ENCODE measurements around the gene STEAP3.

Gene STEAP3

GRCh38 chr2:119305497-119306195 lies 82.0 kb downstream of the STEAP3 start:
- DNase-seq, result no peak

- DNase-seq, result no peak
These were observed 82.6 kb downstream of the STEAP3 start for GRCh38 chr2:119306196-119306590.

- DNase-seq, result no peak
These were observed 83.9 kb downstream of the STEAP3 start for GRCh38 chr2:119307419-119308140.

DNA sequence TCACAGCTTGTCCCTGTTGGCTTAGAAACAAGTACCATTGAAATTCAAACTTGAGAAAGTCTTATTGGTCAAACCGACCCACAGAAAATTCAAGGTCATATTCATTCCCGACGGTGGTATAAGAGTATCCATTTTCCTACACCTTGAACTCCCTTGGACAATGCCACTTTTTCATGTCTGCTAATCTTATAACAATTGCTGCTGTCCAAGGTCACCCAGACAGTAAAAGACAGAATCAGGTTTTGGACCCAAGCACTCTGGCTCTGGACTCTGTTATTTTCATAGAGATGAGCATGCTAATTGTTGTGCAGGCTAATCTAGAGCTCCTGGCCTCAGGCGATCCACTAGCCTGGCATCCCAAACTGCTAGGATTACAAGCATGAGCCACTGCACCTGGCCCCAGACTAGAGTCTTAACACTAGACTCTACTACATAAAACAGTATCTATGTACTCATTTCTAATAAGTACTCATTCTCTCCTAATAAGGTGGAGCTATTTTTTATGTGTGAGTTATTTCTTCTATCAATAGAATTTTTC lies 85.2 kb downstream of the STEAP3 start:
- DNase-seq, result no peak

DNA sequence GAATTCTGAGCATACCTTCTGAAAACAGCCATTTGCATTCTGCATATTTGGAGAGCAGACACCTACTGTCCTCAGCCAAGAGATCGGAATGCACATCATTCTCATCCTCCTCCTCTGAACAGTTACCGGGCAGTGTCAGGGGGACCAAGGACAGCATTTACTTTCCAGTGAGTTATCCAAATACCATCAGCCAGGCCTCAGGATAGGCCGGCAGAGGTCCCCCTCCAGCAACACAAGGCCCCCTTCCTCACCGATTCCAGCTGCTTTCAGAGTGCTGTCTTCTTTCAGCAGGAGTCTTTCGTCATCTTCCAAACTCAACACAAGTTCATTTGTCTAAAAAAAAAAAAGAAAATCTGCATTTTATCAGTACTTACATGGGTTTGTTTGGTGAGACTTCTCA lies 87.7 kb downstream of the STEAP3 start:
- DNase-seq, result no peak

GRCh38 chr2:119311831-119312230 lies 88.2 kb downstream of the STEAP3 start:
- DNase-seq, result no peak

All from right forelimb (tissue), 1 donor.